ENCODE results near the gene RND1.
"Not testable (repeated sequence)": the region's sequence is repeated elsewhere in the genome, so short reads cannot be mapped to it uniquely, and the experiment has no call there.

RND1 gene

DNA sequence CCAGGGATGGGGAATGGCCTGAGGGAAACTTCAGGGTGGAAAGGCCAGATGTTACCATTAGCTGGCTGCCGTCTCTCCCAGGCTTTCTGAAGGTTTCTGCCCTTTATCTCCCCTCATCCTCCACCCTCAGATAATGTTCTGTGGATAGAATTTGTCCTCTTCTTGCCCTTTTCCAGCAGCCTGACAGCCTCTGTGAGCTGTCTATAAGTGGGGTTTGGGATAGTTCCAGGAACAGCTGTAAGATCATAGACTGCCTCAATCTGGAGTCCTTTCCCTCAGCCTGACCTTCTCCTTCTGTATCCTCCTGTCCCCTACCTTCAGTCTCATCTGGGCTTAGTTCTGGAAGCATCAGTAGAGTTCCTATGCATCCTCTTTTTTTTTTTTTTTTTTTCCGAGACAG, 2.8 kb upstream of the RND1 start:
- DNase-seq (ENCODE audit: low spot score), result no peak

DNA sequence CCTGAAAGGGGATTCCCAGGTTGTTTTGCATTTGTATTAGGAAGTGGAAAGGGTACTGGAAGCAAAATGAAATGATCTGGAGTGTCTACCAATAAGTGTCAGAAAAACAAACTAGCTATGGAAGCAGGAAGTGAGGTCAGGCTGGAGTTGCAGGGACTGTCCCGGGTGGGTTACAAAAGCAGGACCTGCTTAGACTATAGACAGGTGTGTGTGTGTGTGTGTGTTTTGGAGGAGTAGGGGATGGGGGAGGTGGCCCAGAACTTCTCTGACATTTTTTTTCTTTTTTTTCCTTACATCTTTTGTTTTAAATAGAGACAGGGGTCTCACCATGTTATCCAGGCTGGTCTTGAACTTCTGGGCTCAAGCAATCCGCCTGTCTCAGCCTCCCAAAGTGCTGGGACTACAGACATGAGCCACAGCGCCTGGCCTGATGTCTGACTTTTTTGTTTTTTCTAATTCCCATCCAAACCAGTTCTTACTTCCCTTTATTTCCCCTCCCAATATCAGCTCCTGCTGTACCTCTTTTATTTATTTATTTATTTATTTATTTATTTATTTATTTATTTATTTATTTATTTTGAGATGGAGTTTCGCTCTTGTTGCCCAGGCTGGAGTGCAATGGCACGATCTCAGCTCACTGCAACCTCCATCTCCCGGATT, 512 bp upstream of the RND1 start:
- no peak for DNase-seq (ENCODE audit: low spot score)

DNA sequence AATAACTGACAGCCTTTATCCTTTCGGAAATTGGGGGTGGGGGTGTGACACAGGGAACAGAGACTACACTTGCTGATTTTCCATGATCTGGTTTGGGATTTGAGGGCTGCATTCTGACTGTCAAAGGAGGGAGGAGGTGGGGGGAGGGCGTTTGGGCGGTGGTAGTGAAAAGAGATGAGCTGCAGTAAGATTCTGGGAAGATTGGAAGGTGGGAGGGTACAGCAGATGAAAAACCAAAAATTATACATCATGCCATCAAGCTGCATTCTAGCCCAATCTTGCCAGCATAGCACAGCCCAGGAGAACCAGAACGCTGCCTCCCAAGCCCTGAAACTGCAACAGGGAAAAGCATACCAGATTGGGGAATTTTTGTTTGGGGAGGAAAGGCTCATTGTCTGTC, 2.4 kb downstream of the RND1 start:
- DNase-seq (ENCODE audit: low spot score), result no peak

DNA sequence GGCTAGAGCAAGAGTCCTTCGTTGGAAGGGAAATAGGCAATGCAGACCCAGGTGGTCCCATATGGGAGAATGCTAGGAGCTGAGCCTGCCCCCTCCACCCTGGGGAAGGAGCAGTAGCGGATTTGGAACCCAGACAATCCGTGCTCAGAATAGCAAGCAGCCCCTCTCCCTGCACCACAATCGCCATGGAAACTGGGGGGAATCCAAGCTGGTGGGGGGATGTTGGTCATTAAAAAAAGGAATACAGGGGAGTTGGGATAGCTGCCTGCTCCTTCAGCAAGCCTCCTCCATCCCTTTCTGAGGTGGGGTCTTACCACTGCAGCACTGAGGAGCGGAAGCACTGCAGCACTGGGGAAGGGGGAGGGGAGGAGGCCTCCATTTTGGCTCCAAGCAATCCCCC, 2.9 kb downstream of the RND1 start:
- DNase-seq (ENCODE audit: low spot score), result no peak

DNA sequence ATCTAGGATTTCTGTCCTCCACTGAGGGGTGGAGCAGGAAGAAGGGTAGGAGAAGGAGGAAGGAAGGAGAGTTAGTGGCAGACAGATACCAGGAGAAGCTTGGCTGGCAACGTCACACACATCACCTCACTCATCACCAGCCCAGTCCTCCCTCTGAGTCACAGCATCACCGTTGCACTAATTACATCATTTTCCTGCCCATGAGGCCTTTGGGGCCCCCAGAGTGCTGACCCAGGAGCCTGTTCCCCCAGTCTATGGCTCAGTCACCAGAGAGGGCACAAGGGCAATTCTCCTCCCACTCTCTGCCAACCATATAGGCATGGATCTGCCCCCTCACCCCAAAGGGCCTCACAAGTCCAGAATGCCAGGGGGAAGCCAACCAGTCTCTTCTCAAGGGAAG, 4.6 kb downstream of the RND1 start:
- DNase-seq (ENCODE audit: low spot score), result no peak

DNA sequence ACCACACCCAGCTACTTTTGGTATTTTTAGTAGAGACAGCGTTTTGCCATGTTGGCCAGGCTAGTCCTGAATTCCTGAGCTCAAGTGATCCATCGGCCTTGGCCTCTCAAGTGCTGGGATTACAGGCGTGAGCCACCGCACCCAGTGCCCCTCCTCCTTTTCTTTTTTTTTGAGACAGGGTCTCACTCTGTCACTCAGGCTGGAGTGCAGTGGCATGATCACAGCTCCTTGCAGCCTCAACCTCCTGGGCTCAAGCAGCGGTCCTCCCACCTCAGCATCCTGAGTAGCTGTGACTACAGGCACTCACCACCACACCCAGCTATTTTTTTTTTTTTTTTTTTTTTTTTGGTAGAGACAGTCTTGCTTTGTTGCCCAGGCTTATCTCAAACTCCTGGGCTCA, 5.4 kb downstream of the RND1 start:
- not testable (repeated sequence) for DNase-seq (ENCODE audit: low spot score)

DNA sequence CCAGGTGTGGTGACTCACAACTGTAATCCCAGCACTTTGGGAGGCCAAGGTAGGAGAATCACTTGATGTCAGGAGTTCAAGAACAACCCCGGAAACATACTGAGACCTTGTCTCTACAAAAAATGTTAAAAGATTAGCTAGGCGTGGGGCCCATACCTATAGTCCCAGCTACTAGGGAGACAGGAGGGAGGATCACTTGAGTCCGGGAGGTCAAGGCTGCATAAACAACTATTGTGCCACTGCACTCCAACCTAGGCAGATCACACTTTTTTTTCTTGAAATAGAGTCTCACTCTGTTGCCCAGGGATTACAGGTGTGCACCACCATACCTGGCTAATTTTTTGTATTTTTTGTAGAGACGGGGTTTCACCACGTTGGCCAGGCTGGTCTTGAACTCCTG, 6.1 kb downstream of the RND1 start:
- no peak for DNase-seq (ENCODE audit: low spot score)

DNA sequence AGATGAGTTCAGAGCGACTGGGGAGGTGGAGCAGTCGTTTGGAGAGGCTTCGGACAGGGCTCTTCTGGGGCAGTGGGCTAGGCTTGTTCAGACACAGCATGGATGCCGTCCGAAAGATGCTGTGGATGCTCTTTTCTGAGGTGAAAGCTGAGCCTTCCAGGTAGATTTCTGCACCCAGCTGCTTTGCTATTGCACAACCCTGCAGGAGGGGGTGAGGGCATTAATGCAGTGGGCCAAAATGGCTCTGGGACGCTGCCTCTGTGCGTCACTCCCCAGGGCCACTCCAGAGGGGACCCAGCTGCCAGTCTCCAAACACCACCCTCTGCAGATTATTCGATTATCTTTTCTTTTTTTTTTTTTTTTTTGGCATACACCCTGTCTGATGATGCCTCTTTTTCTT, 7.6 kb downstream of the RND1 start:
- DNase-seq (ENCODE audit: low spot score), result no peak

DNA sequence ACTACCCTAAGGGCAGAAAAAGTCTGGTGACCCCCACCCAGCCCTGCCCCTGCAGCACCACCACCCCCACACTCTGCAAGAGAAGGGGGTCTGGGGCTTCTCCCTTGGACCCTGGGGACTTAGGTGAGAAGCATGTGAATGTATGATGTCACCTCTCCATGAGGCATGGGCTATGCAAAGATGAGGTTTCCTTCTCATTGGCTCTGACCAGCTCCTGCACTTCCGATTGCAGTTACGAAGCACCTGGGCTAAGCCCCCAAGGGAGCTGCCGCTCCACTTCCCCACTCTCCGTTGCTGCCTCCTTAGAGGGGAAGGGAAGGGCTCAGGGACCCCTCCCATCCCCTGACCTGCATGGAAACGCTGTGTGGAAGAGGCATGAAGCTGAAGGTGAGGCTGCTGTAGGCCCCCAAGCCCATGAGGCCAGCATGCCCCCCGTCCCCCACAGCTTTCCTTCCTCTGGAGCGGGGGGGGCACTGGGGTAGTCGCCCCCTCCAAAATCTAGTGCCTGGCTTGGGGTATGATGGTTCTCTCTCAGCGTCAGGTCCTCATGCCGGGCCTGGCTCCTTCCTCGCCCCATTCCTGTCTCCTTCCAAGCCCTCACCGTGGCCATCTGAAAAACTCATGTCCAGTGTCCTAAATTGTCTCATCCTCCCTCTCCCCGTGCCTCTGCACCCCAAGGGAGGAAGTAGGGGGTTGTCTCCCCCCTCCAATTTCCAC, 8.2 kb downstream of the RND1 start:
- no peak for DNase-seq (ENCODE audit: low spot score)

DNA sequence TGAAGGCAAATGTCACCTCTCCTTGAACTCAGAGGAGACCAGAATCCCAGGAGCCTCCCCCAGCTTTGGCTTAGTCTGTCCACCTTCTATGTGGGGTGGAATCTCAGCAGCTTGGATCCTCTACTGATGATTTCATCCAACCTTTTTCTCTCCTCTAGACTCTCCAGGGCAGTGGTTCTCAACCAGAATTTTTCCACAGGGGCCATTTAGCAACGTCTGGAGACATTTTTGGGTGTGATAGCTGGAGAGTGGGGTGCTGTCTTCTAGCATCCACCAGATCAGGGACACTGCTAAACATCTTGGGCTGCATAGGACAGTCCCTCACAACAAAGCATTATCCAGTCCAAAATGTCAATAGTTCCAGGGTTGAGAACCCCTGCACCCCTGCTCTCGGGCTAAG, 9.3 kb downstream of the RND1 start:
- no peak for DNase-seq (ENCODE audit: low spot score)

DNA sequence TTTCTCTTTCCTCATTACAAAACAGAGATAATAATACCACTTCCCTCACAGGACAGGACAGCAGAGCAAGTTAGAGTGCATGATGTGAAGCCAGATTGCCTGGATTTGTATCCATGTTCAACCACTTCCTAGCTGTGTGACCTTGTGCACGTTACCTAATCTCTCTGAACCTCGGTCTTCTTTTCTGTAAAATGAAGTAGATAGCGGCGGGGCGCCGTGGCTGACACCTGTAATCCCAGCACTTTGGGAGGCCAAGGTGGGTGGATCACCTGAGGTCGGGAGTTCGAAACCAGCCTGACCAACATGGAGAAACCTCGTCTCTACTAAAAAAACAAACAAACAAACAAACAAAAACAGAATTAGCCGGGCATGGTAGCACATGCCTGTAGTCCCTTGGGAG, 10.7 kb downstream of the RND1 start:
- not testable (repeated sequence) for DNase-seq (ENCODE audit: low spot score)

DNA sequence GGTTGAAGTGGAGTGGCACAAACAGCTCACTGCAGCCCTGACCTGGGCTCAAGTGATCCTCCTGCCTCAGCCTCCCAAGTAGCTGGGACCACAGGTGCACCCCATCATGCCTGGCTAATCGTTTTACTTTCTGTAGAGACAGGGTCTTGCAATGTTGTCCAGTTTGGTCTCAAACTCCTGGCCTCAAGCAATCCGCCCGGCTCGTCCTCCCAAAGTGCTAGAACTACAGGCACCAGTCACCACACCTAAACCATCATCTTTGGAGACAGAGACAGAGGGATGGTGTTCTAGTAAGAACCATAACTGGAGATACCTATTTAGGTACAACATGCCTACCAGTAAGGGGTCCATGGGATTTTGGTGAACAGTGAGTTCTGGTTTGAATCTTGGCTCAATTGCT, 11.2 kb downstream of the RND1 start:
- no peak for DNase-seq (ENCODE audit: low spot score)

DNA sequence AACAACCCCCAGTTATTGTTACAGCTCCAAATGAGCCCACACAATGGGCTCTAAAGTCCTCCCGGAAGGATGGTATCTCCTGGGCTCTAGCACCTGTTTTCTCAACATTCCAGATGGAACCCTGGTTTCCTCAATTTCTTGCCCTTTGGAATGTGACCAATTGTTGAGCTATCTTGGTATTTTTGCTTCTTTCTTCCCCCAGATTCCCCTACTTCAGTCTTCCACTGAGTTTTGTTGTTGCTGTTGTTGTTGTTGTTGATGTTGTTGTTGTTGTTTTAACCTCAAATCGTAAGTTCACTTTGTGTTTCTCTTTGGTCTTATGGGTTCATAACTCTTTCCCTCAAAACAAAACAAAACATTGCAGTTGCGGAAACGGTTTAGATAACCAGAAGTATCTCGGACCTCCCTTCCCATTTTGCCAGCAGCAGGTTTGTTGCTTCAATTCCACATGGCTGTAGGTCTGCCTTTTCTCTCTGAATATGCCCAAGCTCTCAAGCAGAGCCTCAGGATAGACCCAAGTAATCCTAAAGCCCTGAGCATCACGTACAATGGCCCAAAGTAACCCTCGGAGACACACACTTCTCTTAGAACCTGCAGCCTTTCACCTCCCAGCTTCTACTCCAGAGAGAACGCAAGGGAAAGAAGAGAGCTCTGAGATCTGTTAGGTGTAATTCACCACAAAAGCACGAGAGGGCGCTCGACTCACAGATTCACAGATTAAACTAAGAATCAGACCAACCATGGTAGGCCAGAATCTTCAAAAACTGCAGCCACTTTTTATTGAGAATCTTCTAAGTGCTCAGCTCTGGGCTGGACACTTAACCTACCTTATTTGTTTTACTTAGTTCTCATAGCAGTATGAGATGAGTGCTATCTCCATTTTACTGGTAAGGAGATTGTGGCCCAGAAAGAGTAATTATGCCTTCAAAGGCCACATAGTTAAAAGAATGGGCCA, 12.7 kb downstream of the RND1 start:
- DNase-seq (ENCODE audit: low spot score), result peak; percentile 87

DNA sequence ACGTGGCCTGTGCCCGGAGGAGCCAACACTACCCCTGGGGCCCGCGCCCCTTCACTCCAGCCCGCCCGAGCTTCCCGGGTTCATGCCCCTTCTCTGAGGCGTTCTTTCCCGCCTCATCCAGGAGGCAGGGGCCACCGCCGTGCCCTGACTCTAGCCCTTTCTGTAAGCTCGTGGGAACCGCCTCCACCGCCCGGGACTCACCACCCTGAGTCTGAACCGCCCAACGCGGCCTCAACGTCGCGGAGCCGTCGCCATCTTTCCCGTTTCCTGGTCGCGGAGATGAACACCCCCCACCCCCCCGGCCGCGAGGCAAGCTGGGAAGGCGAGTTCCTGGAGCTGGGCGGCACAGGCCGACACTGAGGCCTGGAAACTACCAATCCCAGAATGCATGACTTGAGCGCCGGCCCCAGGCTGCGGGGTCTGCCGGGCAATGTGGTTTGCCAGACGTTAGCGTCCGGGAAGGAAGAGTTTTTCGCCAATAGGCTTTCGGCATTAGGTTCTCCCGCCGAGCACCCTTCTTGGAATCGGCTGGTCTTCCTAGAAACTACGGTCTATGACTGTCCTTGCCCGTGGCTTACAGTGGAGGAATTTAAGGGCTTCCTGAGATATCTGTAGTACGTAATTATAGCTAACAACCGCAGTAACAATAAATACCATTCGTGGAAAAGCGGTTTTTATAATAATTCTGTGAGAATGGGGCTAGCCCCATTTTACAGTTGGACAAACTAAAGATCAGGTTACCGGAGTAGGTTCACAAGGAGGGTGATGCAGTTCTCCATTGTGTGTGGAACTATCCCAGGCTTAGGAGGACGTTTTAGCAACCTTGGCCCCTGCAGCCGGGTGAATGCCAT, 13.6 kb downstream of the RND1 start, which contains the start of gene DDX23:
TSS of gene DDX23 (minus strand) at position 281 of the 851 bp plus-strand sequence. CDS start 6,381 bp downstream, outside the sequence.
- DNase-seq (ENCODE audit: low spot score), result peak; percentile 98

DNA sequence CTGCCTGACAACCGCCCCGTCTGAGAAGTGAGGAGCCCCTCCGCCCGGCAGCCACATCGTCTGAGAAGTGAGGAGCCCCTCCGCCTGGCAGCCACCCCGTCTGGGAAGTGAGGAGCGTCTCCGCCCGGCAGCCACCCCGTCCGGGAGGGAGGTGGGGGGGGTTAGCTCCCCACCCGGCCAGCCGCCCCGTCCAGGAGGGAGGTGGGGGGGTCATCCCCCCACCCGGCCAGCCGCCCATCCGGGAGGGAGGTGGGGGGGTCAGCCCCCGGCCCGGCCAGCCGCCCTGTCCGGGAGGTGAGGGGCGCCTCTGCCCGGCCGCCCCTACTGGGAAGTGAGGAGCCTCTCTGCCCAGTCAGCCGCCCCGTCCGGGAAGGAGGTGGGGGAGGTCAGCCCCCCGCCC, 23.6 kb downstream of the RND1 start:
- not testable (repeated sequence) for DNase-seq (ENCODE audit: low spot score)

DNA sequence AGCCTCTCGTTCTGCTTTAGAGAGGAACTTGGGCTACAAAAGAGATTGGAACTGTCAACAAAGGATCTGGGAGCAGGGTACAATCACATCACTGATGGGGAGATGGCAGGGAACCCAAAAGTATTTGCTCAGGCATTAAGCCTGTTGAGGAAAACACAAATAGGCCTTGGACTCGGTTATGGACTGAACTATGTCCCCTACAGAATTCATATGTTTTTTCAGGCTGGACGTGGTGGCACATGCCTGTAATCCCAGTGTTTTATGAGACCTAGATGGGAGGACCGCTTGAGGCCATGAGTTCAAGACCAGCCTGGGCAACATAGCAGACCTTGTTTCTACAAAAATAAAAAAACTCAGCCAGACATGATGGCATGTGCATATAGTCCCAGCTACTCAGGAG, 27.6 kb downstream of the RND1 start:
- no peak for DNase-seq (ENCODE audit: low spot score)

DNA sequence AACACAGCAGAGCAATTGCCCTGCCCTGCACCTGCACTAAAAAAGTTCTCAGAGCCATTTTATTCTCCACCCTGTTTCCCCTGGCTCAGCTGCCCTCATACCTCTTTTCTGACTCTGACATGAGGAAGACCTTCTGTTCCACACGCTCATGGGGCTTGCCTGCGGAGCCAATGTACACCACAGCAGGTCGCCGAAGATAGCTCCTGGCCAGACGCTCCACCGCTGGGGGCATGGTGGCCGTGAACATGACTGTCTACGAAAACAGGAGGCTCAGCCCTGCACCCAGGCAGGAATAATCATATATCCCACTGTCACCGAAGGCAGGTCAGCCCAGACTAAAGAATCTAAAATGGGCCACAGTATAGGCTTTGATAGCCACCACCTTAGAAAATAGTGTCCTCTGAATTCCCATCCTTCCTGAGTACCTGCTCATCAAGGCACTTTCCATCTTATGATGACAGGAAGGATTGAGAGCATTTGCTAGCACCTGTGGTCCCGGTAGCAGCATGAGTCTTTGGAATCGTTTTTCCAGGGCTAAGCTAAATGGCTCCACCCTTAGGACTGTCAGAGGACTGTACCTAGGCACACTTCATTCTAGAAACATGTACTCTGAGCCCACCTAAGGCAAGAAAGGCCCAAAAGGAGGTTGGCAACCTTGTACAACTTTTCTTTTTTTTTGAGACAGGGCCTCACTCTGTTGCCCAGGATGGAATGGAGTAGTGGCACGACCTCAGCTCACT, 33.2 kb downstream of the RND1 start:
- DNase-seq (ENCODE audit: low spot score), result no peak

DNA sequence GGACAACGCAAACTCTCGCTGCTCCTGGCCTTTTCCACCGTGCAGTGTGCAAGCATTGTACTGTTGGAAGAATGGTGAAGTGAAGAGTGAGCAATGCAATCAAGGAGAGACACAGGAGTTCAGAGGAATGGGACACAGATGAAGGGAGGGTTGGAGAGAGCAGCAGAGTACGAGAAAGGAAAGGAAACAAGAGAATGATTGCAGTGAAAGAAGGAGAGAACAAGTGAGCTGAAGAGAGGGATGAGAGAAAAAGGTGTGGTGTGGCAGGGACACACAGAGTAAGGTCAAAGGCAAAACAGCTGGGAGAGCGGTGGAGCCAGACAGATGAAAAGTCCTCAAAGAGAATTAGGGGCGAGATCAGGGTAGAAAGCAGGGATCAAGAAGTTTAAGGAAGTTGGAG, 34.4 kb downstream of the RND1 start:
- DNase-seq (ENCODE audit: low spot score), result no peak

DNA sequence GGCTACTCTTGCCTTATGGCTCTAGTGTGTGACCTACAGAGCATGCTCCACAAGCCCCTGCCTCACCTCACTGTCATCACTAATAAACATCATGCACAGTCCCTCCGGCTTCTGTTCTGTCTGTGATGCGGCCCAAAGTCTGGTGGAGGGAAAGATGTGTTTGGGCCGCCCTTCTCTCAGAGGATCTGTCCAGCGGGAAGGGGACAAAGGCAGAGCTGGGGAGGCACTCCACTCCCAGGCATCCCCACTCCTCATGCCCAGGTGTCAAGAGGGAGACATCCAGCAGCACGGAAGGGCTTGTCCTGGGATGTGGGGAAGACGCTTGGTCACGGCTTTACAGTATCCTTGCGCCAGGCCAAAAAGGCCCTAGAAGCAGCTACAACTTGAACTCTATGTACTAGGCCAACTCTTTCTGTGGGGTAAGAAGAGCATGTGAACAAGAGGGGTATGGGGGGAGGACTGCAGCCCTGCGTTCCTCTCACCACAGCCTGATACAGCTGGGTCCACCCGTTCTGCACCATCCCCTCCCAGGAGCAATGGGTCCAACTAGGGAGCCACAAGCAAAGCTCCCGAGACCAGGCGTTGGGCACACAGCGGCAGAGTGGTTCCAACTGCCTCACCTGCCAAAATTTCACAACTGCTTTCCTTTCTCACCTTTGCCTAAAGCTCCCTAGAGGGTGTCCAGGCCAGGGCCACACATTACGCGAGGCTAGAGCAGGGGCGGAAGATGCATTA, 36.7 kb downstream of the RND1 start:
- no peak for DNase-seq (ENCODE audit: low spot score)

DNA sequence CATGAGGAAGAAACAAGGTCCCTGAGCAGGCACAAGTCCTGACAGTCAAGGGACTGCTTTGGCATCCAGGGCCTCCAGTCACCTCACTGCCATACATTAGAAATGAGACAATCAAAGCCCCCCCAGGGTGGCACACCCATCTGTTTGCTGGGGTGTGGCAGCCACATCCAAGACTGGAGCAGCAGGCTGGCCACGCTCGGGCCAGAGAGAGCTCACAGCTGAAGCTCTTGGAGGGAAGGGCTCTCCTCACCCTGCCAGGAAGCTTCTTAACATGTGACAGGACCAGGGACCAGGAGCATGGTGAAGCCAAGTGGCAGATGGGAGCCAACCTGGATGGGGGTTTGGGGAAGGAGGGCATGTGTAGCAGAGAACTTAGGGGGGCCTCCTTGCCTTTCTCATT, 37.4 kb downstream of the RND1 start:
- no peak for DNase-seq (ENCODE audit: low spot score)

Measured in AG08395 (cell line).